HG03196 (cell line): Measurements from ENCODE around the gene YPEL1.
"Not testable (repeated sequence)": the region's sequence is repeated elsewhere in the genome, so short reads cannot be mapped to it uniquely, and the experiment has no call there.

ENCODE experiments used
- ATAC-seq: cut with Tn5 transposase; IDR thresholded peaks from one replicate; pipeline ENCODE4 v1.9.1; 2021; ENCODE audit not compliant: unreplicated experiment

Gene YPEL1

DNA sequence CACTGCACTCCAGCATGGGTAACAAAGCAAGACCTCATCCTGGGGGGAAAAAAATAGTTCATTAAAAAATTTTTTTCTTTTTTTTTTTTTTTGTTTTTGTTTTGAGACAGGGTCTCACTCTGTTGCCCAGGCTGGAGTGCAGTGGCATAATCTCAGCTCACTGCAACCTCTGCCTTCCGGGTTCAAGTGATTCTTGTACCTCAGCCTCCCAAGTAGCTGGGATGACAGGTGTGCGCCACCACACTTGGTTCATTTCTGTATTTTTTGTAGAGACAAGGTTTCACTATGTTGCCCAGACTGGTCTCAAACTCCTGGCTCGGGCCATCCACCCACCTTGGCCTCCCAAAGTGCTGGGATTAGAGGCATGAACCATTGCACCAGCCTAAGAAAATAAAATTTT, 11.1 kb downstream of the YPEL1 start:
- ATAC-seq, result not testable (repeated sequence)

DNA sequence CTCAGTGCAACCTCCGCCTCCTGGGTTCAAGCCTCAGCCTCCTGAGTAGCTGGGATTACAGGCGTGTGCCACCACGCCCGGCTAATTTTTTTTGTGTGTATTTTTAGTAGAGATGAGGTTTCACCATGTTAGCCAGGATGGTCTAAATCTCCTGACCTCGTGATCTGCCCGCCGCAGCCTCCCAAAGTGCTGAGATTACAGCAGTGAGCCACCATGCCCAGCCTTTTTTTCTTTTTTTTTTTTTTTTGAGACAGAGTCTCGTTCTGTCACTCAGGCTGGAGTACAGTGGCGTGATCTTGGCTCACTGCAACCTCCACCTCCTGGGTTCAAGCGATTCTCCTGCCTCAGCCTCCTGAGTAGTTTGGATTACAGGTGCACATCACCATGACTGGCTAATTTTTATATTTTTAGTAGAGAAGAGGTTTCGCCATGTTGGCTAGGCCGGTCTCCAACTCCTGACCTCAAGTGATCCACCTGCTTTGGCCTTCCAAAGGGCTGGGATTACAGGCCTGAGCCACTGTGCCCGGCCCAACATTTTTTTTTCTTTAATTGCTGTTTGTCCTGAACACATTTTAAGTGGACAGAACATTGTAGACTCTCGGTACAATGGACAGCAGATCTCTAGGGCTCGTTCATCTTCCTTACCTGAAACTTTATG, 14.3 kb downstream of the YPEL1 start:
- ATAC-seq, result not testable (repeated sequence)

DNA sequence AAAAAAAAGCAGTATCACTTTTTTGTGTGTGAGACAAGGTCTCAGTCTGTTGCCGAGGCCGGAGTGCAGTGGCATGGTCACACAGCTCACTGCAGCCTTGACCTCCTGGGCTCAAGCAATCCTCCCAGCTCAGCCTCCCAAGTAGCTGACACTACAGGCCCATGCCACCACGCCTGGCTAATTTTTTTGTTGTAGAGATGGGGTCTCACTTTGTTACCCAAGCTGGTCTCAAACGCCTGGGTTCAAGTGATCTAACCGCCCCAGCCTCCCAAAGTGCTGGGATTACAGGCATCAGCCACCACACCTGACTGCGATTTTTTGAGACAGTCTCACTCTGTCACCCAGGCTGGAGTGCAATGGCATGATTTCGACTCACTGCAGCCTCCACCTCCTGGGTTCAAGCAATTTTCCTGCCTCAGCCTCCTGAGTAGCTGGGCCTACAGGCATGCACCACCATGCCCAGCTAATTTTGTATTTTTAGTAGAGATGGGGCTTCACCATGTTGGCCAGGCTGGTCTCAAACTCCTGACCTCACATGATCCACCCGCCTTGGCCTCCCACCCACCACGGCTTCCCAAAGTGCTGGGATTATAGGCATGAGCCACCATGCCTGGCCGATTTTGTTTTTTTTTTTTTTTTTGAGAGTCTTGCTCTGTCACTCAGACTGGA, 15.3 kb downstream of the YPEL1 start:
- not testable (repeated sequence) for ATAC-seq

DNA sequence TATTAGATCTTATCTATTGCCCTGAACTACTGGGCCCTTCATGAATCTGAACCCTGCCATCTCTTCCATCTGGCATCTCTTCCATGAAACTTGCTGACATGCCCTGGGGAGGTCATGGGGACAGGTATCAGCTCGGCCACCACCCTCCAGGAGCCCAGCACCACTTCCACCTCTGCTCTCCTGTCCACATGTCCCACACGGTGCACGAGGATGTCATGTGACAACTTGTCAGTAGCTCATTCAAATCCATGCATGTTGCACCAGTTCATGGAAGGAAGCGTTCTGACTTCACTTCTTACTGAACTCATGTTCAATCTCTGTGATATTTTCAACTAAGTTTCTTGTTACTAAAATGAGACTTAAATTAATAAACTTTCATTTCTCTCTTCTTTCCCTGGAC, 16.6 kb downstream of the YPEL1 start:
- ATAC-seq, result no peak

DNA sequence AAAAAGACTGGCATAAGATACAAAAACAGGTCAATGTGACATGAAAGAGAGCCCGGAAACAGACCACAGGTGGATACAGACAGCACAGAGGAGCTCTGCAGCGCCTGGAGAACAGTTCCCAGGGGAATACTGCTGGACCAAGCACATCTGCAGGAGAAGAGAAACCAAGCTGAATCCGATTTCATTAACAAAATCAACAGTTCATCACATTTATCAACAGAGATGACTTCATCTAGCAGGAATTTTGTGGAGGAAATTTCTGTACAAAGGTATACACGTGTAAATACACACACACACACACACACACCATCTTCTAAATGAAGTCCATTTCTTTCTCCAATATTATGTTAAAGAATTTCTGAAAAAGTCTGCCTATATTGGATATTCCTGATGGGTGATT, 17.1 kb downstream of the YPEL1 start:
- no peak for ATAC-seq

DNA sequence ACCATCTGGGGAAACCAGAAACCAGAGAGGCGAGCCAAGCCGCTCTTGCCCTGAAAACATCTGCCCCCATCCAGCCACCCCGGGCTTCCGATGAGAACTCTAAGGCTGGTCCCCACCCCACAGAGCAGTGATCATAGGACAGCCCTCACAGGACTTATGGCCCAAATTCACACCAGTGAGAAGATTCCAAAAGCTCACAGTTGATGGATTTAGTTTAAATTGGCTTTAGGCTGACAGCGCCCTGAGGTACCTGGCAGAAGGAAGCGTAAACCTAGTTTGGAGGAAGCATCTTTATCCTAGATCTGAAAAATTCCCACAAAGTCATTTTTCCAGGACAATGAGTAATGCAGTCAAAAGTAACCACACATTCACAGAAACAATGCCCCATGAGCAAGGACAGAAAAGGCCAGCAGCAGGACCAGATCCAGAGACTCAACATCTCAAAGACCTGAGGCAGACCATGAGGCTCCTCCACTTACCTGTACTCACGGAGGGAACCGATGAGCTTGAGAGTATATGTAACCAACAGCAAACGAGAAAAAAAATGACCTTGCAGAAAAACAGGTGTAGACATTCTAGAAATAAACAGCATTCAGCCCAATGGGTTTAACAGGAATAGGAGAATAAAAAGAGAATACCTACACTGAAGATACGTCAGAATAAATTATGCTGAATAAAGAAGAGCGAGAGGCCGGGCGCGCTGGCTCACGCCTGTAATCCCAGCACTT, 19.0 kb downstream of the YPEL1 start:
- ATAC-seq, result not testable (repeated sequence)

DNA sequence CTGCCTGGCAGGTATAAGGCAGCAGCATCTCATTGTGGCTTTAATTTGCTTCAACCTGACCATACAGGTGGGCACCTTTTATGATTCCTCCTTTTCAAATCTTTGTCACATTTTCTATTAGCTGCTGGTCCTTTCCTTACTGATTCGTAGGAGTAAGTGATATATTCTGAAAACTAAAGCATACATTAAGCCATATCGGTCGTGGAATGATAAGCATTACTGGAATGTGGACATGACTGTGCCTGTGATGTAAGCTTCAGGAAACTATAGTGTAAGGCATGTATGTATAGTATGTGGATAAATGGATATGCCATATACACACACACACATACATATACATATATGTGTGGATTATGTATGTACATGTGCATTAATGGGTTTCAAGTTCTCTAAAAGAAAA, 20.8 kb downstream of the YPEL1 start:
- no peak for ATAC-seq

DNA sequence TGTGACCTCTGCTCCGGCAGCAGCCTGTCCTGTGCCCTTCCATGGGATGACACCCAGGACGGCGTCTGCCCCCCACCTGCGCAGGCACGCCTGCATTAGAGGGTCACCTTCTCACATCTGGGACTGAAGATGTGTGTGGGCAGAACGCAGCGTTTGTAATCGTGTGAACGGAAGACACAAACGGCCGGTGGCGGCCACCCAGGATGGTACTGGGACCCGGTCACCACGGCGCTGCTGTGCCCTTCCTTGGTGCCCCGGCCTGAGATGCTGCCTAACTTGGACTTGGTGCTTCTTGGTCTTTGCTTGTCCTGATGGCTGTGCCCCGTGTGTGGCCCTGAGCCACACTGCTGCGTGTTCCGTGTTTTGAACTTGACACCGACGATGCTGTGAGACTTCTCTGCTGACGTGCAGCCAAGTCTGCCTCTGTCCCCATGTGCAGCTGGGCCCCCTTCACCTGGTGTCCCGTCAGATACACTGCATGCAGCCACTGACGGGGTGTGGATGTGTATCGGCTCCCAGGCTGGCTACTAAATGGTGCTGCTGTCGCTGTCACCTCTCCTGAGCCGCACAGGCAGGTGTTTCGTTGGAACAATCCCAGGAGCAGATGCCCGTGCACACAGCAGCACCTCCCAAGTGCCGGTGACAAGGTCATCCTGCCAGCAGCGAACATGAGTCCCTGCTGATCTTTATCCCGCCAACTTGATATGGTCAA, 21.4 kb downstream of the YPEL1 start:
- no peak for ATAC-seq

DNA sequence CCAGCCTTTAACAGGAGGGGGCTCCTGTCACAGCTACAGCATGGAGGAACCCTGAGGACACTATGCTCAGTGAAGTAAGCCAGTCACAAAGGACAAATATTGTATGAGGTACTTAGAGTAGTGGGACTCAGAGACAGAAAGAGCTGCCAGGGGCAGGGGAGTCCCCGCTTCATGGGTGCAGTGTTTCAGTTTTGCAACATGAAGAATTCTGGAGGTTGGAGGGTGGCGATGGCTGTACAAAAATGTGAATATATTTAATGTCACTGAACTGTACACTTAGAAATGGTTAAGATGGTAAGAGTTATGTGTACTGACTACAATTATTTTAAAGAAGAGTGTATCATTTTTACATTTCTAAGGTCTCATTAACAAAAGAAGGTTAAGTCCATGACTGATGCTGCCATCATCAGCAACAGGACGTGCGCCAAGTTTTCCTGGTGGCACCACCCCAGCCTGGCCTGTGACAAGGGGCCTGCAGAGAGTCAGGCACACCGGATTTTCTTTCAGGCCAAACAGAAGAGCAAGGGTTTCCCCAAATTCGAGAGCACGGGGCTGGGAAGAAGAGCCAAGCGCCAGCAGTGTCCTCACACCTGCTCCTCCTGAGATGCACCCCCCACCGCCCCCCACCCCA, 22.1 kb downstream of the YPEL1 start:
- no peak for ATAC-seq

DNA sequence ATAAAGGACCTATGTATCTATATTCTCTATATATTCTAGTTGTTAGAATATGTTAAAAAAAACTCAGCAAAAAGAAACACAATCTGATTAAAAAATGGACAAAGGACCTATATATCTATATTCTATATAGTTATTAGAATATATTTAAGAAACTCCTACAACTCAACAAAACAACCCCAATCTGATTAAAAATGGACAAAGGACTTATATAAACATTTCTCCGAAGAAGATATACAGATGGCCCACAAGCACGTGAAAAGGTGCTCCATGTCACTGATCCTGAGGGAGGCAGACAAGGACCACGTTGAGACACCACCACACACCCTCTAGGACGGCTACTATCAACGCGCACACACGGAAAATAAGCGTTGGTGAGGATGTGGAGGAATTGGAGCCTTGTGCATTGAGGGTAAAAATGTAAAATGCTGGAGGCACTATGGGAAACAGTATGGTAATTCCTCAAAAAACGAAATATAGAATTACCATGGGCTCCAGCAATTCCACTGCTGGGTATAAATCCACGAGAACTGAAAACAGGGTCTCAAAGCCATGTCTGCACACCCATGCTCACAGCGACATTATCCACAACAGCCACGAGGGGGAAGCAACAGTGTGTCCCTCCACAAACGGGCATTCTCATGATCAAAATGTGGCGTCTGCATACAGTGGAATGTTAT, 22.7 kb downstream of the YPEL1 start:
- ATAC-seq, result no peak

DNA sequence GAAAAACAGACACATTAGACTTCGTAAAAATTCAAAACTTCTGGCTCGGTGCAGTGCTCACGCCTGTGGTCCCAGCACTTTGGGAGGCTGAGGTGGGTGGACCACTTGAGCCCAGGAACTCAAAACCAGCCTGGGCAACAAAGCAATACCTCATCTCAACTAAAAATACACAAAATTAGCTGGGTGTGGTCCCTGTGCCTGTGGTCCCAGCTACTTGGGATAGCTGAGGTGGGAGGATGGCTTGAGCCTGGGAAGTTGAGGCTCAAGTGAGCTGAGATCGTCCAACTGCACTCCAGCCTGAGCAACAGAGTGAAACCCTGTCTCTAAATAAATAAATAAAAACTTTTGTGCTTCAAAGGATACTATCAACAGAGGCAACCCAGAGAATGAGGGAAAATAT, 23.7 kb downstream of the YPEL1 start:
- no peak for ATAC-seq

DNA sequence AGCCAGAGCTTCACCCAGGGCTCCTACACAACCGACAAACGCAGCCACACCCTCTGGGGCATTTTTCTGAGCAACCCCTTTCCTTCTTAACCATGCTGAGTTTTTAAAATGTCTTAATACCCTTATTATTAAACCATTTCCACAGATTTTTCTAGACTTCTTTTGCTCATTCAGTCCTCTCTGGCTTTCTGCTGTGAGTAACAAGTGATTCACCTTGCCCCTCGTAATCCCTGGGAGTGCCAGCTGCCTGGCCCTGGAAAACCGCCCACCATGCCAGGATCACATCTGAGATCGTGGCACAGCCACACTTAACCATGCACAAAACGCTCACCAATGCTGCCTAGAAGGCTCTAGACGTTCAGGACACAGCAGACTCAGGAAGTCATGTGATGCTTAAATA, 25.4 kb downstream of the YPEL1 start:
- no peak for ATAC-seq

DNA sequence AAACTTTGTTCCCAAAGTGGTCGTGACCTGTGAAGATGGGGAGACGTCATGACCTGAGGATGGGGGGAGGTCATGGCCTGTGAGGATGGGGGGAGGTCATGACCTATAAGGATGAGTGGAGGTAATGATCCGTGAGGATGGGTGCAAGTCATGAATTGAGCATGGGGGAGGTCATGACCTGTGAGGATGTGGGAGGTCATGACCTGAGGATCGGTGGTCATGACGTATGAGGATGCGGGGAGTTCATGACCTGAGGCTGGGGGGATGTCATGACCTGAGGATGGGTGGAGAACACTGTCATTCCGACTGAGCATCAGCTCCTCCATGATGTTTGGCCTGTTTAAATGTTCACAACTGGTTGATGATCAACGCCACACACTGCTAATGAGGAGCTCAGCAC, 25.9 kb downstream of the YPEL1 start:
- no peak for ATAC-seq

DNA sequence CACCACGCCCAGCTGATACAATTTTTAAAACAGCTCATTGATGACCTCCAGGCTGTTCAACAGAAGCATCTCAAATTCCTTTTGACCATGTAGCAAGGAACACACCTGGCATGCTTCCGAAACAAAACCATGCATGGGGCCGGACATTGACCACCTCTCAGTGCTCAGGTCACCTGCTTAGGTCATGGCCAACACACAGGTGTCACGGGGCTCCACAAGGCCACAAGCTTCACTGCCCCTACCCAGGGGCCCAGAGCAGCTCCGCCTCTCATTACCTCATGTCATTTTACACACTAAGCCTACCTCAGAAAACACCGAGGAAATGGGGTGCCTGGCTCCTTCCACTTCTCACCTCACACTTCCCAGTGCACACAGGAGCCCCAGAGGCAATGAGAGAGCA, 26.6 kb downstream of the YPEL1 start:
- ATAC-seq, result no peak

DNA sequence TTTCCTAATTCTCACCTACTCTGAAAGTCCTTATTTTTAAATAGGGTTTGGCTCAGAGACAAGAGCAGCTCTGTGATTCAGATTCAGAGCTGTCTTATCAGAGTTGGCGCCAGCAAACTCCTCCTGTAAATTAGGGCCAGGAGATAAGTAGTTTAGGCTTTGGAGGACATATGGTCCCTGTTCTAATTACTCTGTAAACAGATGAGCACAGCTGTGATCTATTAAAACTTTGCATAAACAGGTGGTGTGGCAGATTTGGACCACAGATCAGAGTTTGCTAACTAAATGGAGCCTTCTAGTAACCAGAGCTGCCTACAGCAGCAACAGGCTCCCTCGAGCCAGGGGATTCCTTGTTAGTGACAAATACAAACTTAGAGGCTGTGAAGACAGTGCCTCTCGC, 27.9 kb downstream of the YPEL1 start:
- no peak for ATAC-seq

DNA sequence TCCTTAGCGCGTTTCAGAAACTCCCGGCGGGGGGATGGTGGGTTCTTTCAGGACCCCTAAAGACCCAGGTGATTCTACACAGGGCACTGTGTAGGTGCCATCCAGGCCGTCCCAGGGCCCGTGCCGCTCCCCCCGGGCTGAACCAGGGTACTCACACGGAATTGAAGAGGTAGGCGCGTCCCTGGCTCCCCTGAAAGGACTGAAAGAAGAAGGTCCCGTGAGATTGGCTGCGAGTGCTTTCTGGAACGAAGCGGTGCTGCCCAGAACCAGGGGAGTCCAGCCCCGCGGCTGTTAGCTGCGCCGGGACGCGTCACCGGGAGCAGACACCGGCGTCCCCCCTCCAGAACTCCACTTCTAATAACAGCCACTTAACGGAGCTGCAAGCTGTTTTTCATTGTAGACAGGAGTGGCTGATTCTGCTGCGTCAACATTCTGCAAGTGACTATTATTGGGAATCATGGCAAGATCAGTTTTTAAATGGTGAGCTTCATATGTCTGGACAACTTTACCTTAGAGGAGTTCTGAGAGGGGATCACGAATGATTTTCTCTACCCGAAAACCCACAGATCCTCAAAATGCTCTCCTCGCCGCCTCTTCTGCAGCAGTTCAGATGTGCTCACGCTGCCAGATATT, 31.8 kb downstream of the YPEL1 start:
- ATAC-seq, result no peak

DNA sequence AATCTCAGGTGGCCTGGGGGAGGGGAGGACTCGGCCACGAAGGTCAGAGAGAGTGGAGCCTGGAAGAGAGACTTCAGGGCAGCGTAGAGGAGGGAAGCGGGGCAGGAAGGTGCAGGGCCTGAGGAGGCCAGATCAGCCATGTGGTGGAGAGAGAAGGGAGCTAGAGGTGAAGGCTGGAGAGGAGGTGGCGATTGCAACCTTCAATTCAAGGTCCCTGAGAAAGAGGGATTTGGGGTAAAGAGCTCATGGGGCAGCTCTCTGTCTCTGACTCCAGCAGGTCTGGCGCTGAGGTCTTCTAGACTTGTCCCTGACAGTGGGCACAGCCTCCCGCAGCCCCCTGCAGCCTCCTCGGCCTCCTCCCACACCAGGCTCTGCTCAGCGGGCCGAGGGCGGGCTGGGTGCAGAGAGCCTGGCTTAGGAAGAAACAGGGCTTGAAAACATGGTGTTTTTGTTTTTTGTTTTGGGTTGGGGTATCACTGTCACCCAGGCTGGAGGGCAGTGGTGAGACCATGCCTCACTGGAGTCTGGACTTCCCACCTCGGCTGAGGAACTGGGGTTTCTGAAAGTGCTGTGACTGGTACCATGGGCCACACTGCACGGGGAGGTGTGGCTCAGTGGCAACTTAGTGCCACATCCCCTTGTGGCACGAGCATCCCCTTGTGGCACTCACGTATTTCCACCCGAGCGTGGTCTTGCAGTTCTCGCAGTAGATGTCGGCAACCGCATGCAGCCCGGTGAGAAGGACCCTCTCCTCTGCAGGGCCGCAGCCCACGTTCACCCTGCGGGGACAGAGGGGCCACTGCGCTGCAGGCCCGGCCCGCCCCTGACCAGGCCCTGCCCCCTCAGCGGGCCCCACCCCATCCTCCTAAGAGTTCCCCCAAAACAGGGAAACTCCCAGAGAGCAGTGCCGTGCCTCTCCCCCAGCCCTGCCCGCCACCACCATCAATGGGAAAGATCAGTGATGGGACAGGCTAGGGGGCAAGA, 32.6 kb downstream of the YPEL1 start:
- ATAC-seq, result no peak

DNA sequence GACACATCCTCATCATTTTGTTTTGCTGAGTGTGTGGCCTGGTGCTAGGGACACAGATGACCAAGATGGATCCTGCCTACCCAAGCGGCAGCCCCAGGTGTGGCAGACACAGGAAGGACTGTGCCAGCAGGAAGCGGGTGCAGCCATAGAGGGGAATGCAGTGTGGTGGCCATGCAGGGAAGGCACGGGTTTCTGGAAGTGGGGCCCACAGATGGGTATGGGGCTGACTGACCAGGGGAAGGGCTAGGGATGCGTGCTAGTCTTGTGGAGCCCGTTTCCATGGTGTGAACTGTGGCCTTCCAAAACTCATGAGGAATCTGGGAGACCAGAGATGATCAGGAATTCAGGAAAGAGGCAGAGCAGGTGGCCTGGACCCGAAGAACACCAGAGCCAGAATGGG, 33.5 kb downstream of the YPEL1 start:
- ATAC-seq, result no peak

DNA sequence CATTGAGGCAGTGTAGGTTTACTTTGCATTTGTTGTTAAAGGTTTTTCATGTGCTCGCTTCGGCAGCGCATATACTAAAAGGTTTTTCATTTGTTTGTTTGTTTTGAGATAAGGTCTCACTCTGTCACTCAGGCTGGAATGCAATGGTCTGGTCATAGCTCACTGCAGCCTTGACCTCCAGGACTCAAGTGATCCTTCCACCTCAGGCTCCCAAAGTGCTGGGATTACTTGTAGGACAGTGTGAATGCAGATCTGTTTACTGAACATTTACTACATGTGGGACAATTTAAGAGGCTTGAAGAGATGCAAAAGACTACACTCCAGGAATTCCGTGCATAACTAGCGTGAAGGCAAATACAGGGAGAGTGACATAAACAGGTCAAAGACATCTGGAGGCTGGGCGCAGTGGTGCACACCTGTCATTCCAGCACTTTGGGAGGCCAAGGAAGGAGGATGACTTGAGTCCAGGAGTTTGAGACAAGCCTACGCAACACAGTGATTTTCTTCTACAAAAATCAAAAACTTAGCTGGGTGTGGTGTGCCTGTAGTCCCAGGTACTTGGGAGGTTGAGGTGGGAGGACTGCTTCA, 34.1 kb downstream of the YPEL1 start:
- ATAC-seq, result no peak
